ENCODE results near the gene CDH4.

Gene CDH4

GRCh38 chr20:61874421-61875068 is 622.5 kb downstream of the CDH4 start:
- Histone ChIP-seq H3K9ac (ENCODE audit: low read depth, low read length) (no peak overlapping the region), H3K4me2 (ENCODE audit: insufficient read depth, low read length) (no peak overlapping the region), H3K27me3 (ENCODE audit: insufficient read depth, low read length, poor library complexity) (no peaks in the 10 kb centered on the region), H3K27ac (ENCODE audit: low read length) (no peak overlapping the region), H4K20me1 (ENCODE audit: insufficient read depth, low read length) (peaks cover 8% of the 10 kb centered on the region; the same call in 1 of the 2 replicates), H3K4me3 (ENCODE audit: low read depth in 1 of 2, low read length in 2 of 2) (no peak overlapping the region), H3K36me3 (ENCODE audit: insufficient read depth, low read length) (no peaks in the 10 kb centered on the region), H3K79me2 (ENCODE audit: insufficient read depth, low read length) (no peaks in the 10 kb centered on the region), H3K4me1 (ENCODE audit: insufficient read depth, low read length) (no peaks in the 10 kb centered on the region), H3K9me3 (ENCODE audit: insufficient read depth, low read length, severe bottlenecking) (no peaks in the 10 kb centered on the region), H2AFZ (ENCODE audit: low read depth, low read length) (no peak overlapping the region)
- no peak for ATAC-seq (ENCODE audit: insufficient read depth, low read depth)
- TF ChIP-seq EZH2 (IDR thresholded peaks at IDR 0.05; ENCODE audit: borderline replicate concordance, low read depth, low read length, severe bottlenecking) (no peak), CTCF (IDR thresholded peaks at IDR 0.05; ENCODE audit: borderline replicate concordance, extremely low read depth, low read length, poor library complexity, severe bottlenecking) (no peak)
- DNase-seq = no peak

GRCh38 chr20:61875221-61875885 is 623.3 kb downstream of the CDH4 start:
- Histone ChIP-seq H3K9ac (ENCODE audit: low read depth, low read length) (no peak overlapping the region), H3K27me3 (ENCODE audit: insufficient read depth, low read length, poor library complexity) (no peaks in the 10 kb centered on the region), H3K79me2 (ENCODE audit: insufficient read depth, low read length) (no peaks in the 10 kb centered on the region), H4K20me1 (ENCODE audit: insufficient read depth, low read length) (peaks cover 8% of the 10 kb centered on the region; the same call in 1 of the 2 replicates), H3K4me3 (ENCODE audit: low read depth in 1 of 2, low read length in 2 of 2) (no peak overlapping the region), H3K4me1 (ENCODE audit: insufficient read depth, low read length) (no peaks in the 10 kb centered on the region), H3K9me3 (ENCODE audit: insufficient read depth, low read length, severe bottlenecking) (no peaks in the 10 kb centered on the region), H3K27ac (ENCODE audit: low read length) (no peak overlapping the region), H3K36me3 (ENCODE audit: insufficient read depth, low read length) (no peaks in the 10 kb centered on the region), H2AFZ (ENCODE audit: low read depth, low read length) (no peak overlapping the region), H3K4me2 (ENCODE audit: insufficient read depth, low read length) (no peak overlapping the region)
- no peak for DNase-seq
- no peak for ATAC-seq (ENCODE audit: insufficient read depth, low read depth)
- TF ChIP-seq CTCF (IDR thresholded peaks at IDR 0.05; ENCODE audit: borderline replicate concordance, extremely low read depth, low read length, poor library complexity, severe bottlenecking) = no peak
- no peak for TF ChIP-seq EZH2 (IDR thresholded peaks at IDR 0.05; ENCODE audit: borderline replicate concordance, low read depth, low read length, severe bottlenecking)

GRCh38 chr20:61875996-61876395 is 623.9 kb downstream of the CDH4 start:
- Histone ChIP-seq H3K4me1 (ENCODE audit: insufficient read depth, low read length) (no peaks in the 10 kb centered on the region), H3K9me3 (ENCODE audit: insufficient read depth, low read length, severe bottlenecking) (no peaks in the 10 kb centered on the region), H4K20me1 (ENCODE audit: insufficient read depth, low read length) (peaks cover 8% of the 10 kb centered on the region; the same call in 1 of the 2 replicates), H3K4me2 (ENCODE audit: insufficient read depth, low read length) (no peak overlapping the region), H3K27ac (ENCODE audit: low read length) (no peak overlapping the region), H3K79me2 (ENCODE audit: insufficient read depth, low read length) (no peaks in the 10 kb centered on the region), H3K9ac (ENCODE audit: low read depth, low read length) (no peak overlapping the region), H2AFZ (ENCODE audit: low read depth, low read length) (no peak overlapping the region), H3K27me3 (ENCODE audit: insufficient read depth, low read length, poor library complexity) (no peaks in the 10 kb centered on the region), H3K4me3 (ENCODE audit: low read depth in 1 of 2, low read length in 2 of 2) (no peak overlapping the region), H3K36me3 (ENCODE audit: insufficient read depth, low read length) (no peaks in the 10 kb centered on the region)
- TF ChIP-seq CTCF (IDR thresholded peaks at IDR 0.05; ENCODE audit: borderline replicate concordance, extremely low read depth, low read length, poor library complexity, severe bottlenecking) = no peak
- TF ChIP-seq EZH2 (IDR thresholded peaks at IDR 0.05; ENCODE audit: borderline replicate concordance, low read depth, low read length, severe bottlenecking) = no peak
- ATAC-seq (ENCODE audit: insufficient read depth, low read depth) = no peak
- no peak for DNase-seq
